ENCODE results near the gene LAMA1. TPM values are rescaled to one million over a fixed set of nuclear protein-coding genes. Genes with fewer than 3 reads are reported as not detected.

The LAMA1 gene
- total and polyA plus RNA-seq, 2 donors (not counting 3 experiments of a cell fraction or from before 2014, with no cell fraction given): 0.04 TPM; not detected in 1

DNA sequence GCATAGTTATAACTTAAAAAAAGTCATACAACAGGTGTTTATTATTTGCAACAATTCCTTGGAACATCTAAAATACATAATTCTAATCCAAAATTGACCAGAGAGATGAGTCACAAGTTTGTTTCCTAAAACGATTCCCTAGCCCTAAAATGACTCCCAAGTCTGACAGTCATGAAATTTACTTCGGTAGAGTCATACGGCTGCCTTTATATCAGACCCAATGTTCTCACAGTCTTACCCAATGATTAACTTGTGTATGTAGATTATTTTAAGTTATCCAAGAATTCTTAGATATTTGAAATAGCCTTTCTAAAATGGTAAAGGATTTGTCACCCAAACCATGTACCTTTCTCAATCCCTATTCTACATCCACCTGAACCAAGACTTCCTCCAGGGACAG, 174.9 kb downstream of the LAMA1 start:
- no peak overlapping the region for H3K4me2 ChIP-seq (ENCODE audit: insufficient read depth, low read length)
- FAIRE-seq: no peak
- H3K4me1 ChIP-seq (ENCODE audit: control insufficient read depth, extremely low read depth, insufficient read depth, low read length): no peaks in the 10 kb centered on the region
- TF ChIP-seq, protein P1, sequence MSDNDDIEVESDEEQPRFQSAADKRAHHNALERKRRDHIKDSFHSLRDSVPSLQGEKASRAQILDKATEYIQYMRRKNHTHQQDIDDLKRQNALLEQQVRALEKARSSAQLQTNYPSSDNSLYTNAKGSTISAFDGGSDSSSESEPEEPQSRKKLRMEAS (IDR thresholded peaks at IDR 0.05; ENCODE audit: insufficient read depth, insufficient read length): no peak
- TF ChIP-seq, protein P2, sequence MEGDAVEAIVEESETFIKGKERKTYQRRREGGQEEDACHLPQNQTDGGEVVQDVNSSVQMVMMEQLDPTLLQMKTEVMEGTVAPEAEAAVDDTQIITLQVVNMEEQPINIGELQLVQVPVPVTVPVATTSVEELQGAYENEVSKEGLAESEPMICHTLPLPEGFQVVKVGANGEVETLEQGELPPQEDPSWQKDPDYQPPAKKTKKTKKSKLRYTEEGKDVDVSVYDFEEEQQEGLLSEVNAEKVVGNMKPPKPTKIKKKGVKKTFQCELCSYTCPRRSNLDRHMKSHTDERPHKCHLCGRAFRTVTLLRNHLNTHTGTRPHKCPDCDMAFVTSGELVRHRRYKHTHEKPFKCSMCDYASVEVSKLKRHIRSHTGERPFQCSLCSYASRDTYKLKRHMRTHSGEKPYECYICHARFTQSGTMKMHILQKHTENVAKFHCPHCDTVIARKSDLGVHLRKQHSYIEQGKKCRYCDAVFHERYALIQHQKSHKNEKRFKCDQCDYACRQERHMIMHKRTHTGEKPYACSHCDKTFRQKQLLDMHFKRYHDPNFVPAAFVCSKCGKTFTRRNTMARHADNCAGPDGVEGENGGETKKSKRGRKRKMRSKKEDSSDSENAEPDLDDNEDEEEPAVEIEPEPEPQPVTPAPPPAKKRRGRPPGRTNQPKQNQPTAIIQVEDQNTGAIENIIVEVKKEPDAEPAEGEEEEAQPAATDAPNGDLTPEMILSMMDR (IDR thresholded peaks at IDR 0.05; ENCODE audit: extremely low read depth in 1 of 2, insufficient read depth in 1 of 2, low read depth in 1 of 2, low read length in 2 of 2): no peak
- TF ChIP-seq MYC (IDR thresholded peaks at IDR 0.05; ENCODE audit: low read depth, low read length) (no peak), POLR2A (IDR thresholded peaks at IDR 0.05; ENCODE audit: low read depth, low read length) (no peak), POLR2AphosphoS5 (IDR thresholded peaks at IDR 0.05; ENCODE audit: insufficient read depth, low read depth, low read length) (no peak), FOS (IDR thresholded peaks at IDR 0.05; ENCODE audit: borderline replicate concordance, insufficient read depth, low read length) (no peak), EZH2 (IDR thresholded peaks at IDR 0.05; ENCODE audit: borderline replicate concordance, low read depth, low read length, severe bottlenecking) (no peak), GATA2 (IDR thresholded peaks at IDR 0.05; ENCODE audit: insufficient read depth, insufficient read length, low read depth, low read length) (no peak), JUN (IDR thresholded peaks at IDR 0.05; ENCODE audit: borderline replicate concordance, insufficient read depth, insufficient read length, low read depth) (no peak)
- BruUV-seq (replicated peaks): no TSS peak
- H3K36me3 ChIP-seq (ENCODE audit: control insufficient read depth in 2 of 2, extremely low read depth in 1 of 2, insufficient read depth in 2 of 2, low read length in 2 of 2): no peaks in the 10 kb centered on the region
- H3K9ac ChIP-seq (replicated peaks; ENCODE audit: extremely low read depth, insufficient read depth, low read length): no peak overlapping the region
- no peak overlapping the region for H2AFZ ChIP-seq (ENCODE audit: low read depth, low read length)
- H3K9me3 ChIP-seq (replicated peaks; ENCODE audit: control insufficient read depth, insufficient read depth, low read length): no peaks in the 10 kb centered on the region
- CTCF ChIA-PET: no interaction called here
- intact Hi-C loops (cut with micrococcal nuclease) (no loop called here), dilution Hi-C loops (cut with MboI; ENCODE audit: extremely low pct_ligation_motif_present, low sequenced_read_pairs) (no loop called here)
- peaks cover 0 to 2% of the 10 kb centered on the region in 2 experiments for H3K27me3 ChIP-seq (ENCODE audit: control insufficient read depth in 2 of 2, insufficient read depth in 2 of 2, low read length in 2 of 2)
- POLR2A ChIA-PET: no interaction called here
- no peak overlapping the region for H3K4me3 ChIP-seq (replicated peaks in 1 of 3; ENCODE audit: insufficient read depth in 1 of 3, low read depth in 1 of 3, low read length in 3 of 3)
- no peaks in the 10 kb centered on the region for H4K20me1 ChIP-seq (replicated peaks; ENCODE audit: control insufficient read depth, extremely low read depth, insufficient read depth, low read length)
- no peak for DNase-seq (ENCODE audit: low read depth, low spot score)
- no peak overlapping the region for H3K27ac ChIP-seq (ENCODE audit: insufficient read depth, low read depth, low read length)
- H3K9me1 ChIP-seq (replicated peaks; ENCODE audit: control insufficient read depth, extremely low read depth, insufficient read depth, low read length): no peaks in the 10 kb centered on the region
- H3K79me2 ChIP-seq (ENCODE audit: control insufficient read depth, insufficient read depth, low read length): no peaks in the 10 kb centered on the region

Measured in endothelial cell of umbilical vein (primary cell).